ENCODE results near the gene SDHD. TPM values are rescaled to one million over a fixed set of nuclear protein-coding genes. Genes with fewer than 3 reads are reported as not detected.
"Not testable (repeated sequence)": the region's sequence is repeated elsewhere in the genome, so short reads cannot be mapped to it uniquely, and the experiment has no call there.

SDHD gene
- total RNA-seq, 1 donor from 2014 or later: 69.7 TPM

DNA sequence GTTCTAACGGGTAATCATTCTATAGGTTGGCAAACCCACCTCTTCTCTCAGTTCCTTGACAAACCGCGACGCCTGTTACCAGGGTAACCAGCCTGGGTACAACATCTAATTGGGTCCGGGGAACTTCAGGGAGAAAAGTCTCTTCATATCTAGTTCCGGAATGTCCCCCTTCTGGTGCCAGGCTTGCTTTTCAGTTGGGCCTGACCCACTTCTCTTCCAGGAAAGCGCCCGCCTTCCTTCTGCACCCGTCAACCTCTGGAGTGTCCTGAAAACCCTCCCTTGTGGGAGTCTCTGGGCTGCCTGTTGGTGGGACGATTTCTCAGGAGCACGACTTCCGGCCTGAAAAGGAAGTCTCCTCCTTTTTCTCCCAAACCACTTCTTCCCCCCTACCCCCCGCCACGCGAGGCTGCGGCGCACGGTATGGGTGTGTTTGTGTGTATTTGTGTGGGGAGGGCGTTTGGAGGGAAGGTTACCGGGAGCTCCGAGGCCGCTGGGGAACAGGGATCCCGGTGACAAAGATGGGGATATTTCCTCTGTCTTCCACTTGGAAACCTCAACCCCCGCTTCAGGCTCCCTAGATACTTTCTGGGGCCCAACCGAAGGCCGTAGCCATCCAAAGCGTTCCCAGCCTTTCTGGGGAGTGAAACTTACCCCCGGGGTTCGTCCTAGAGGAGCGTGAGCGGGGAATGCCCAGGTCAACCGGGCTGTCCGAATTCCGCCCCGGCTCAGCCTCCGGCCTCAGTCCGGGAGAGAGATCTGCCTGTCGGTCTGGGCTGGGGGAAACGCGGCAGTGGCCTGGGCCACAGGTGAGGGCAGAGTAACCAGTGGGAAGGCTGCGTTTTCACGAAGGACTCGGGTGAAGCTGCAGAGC is 12.5 kb upstream of the SDHD start, which contains the start of the genes NKAPD1 and PIH1D2:
TSS of gene NKAPD1 (plus strand) at position 359 of the 871 bp plus-strand sequence. CDS start 1,276 bp downstream, outside the sequence.
TSS of gene PIH1D2 (minus strand) at position 77 of the 871 bp plus-strand sequence. CDS start 843 bp downstream, outside the sequence.
- H3K4me3 ChIP-seq (ENCODE audit: low read depth, low read length): peak within 1 kb of the TSS; percentile 84
- no peaks in the 10 kb centered on the region for H3K27me3 ChIP-seq (ENCODE audit: control insufficient read depth, insufficient read depth, low read length)
- DNase-seq (ENCODE audit: low read depth): peak; percentile 44
- no peaks in the 10 kb centered on the region for H3K36me3 ChIP-seq (ENCODE audit: control insufficient read depth, insufficient read depth, low read length)
- TF ChIP-seq, protein P1, sequence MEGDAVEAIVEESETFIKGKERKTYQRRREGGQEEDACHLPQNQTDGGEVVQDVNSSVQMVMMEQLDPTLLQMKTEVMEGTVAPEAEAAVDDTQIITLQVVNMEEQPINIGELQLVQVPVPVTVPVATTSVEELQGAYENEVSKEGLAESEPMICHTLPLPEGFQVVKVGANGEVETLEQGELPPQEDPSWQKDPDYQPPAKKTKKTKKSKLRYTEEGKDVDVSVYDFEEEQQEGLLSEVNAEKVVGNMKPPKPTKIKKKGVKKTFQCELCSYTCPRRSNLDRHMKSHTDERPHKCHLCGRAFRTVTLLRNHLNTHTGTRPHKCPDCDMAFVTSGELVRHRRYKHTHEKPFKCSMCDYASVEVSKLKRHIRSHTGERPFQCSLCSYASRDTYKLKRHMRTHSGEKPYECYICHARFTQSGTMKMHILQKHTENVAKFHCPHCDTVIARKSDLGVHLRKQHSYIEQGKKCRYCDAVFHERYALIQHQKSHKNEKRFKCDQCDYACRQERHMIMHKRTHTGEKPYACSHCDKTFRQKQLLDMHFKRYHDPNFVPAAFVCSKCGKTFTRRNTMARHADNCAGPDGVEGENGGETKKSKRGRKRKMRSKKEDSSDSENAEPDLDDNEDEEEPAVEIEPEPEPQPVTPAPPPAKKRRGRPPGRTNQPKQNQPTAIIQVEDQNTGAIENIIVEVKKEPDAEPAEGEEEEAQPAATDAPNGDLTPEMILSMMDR (IDR thresholded peaks at IDR 0.05; ENCODE audit: insufficient read depth, low read length, poor library complexity, severe bottlenecking): no peak

- TF ChIP-seq, protein P1 (IDR thresholded peaks at IDR 0.05; ENCODE audit: insufficient read depth, low read length, poor library complexity, severe bottlenecking): no peak
- H3K36me3 ChIP-seq (ENCODE audit: control insufficient read depth, insufficient read depth, low read length): no peaks in the 10 kb centered on the region
- DNase-seq (ENCODE audit: low read depth): no peak
Measured at GRCh38 chr11:112082729-112083128, 3.9 kb upstream of the SDHD start.

GRCh38 chr11:112085822-112086421 is 751 bp upstream of the SDHD start:
- TF ChIP-seq, protein P1 (IDR thresholded peaks at IDR 0.05; ENCODE audit: insufficient read depth, low read length, poor library complexity, severe bottlenecking): no peak
- Histone ChIP-seq H3K27me3 (ENCODE audit: control insufficient read depth, insufficient read depth, low read length) (no peaks in the 10 kb centered on the region), H3K4me3 (ENCODE audit: low read depth, low read length) (peak overlapping the region; percentile 91), H3K36me3 (ENCODE audit: control insufficient read depth, insufficient read depth, low read length) (no peaks in the 10 kb centered on the region)
- DNase-seq (ENCODE audit: low read depth): no peak

More at GRCh38 chr11:112082729-112083128, 3.9 kb upstream of the SDHD start:
- Histone ChIP-seq H3K4me3 (ENCODE audit: low read depth, low read length) (no peak overlapping the region), H3K27me3 (ENCODE audit: control insufficient read depth, insufficient read depth, low read length) (no peaks in the 10 kb centered on the region)

GRCh38 chr11:112087212-112087611 is 539 bp downstream of the SDHD start:
- TF ChIP-seq, protein P1 (IDR thresholded peaks at IDR 0.05; ENCODE audit: insufficient read depth, low read length, poor library complexity, severe bottlenecking): no peak
- Histone ChIP-seq H3K4me3 (ENCODE audit: low read depth, low read length) (peak overlapping the region; percentile 91), H3K36me3 (ENCODE audit: control insufficient read depth, insufficient read depth, low read length) (no peaks in the 10 kb centered on the region), H3K27me3 (ENCODE audit: control insufficient read depth, insufficient read depth, low read length) (no peaks in the 10 kb centered on the region)
- DNase-seq (ENCODE audit: low read depth): no peak

DNA sequence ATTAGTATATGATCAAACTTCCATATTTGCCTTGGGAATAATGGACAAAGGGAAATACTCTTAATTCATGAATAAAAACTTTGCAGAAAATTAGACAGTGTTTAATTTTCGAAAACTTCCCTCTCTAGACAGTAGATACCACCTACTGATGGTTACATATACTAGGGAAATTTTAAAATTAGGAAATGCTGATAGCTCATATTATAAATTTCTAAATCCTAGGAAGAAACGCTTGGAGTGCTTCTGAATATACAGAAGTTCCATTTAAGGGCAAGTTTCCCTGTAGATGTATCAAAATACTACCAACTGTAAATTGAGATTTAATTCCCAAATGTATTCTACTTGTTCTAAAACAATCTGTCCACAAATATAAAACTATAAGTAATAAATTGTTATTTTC is 8.6 kb downstream of the SDHD start:
- DNase-seq (ENCODE audit: low read depth); H3K27me3 ChIP-seq (ENCODE audit: control insufficient read depth, insufficient read depth, low read length); H3K36me3 ChIP-seq (ENCODE audit: control insufficient read depth, insufficient read depth, low read length); H3K4me3 ChIP-seq (ENCODE audit: low read depth, low read length): not testable (repeated sequence)

DNA sequence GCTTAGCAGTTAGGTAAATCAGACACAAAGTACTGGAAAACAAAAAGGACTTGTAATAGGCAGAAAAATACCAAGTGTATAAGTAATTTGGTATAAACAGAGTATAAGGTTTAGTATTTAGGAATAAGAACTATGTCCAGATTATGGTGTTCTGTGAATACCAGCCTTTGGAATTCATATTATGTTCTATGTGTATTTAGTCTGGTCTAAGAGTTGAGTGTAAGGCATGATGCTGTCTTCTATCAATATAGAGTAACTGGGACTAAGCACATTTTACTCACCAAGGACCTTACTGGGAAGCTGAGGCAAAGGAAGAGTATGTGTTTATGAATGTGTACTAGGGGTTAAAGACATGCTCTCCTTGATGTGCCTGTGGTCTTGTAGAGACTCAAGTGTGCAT is 9.5 kb downstream of the SDHD start:
- no peak overlapping the region for H3K4me3 ChIP-seq (ENCODE audit: low read depth, low read length)

More for the DNA sequence above, 9.5 kb downstream of the SDHD start:
- TF ChIP-seq, protein P1 (IDR thresholded peaks at IDR 0.05; ENCODE audit: insufficient read depth, low read length, poor library complexity, severe bottlenecking): no peak
- Histone ChIP-seq H3K27me3 (ENCODE audit: control insufficient read depth, insufficient read depth, low read length) (no peaks in the 10 kb centered on the region), H3K36me3 (ENCODE audit: control insufficient read depth, insufficient read depth, low read length) (no peaks in the 10 kb centered on the region)
- DNase-seq (ENCODE audit: low read depth): no peak

All from kidney epithelial cell (primary cell).